ENCODE measurements around the gene CRX. TPM values are rescaled to one million over a fixed set of nuclear protein-coding genes. Genes with fewer than 3 reads are reported as not detected.

The CRX gene
- polyA plus RNA-seq, 1 of the 3 experiments (the other 2 are of a cell fraction) = not detected

GRCh38 chr19:47780215-47780551 lies 41.6 kb upstream of the CRX start:
- Histone ChIP-seq H3K27me3 (ENCODE audit: insufficient read depth) (no peaks in the 10 kb centered on the region), H3K27ac (ENCODE audit: low read depth in 2 of 2, low read length in 1 of 2) (no peak overlapping the region), H3F3A (replicated peaks; ENCODE audit: insufficient read depth) (no peaks in the 10 kb centered on the region), H2AFZ (ENCODE audit: low read depth) (no peak overlapping the region), H3K4me1 (ENCODE audit: control insufficient read depth in 1 of 2, insufficient read depth in 2 of 2, low read depth in 1 of 2, low read length in 1 of 2) (peaks cover 8 to 13% of the 10 kb centered on the region in 2 experiments; a peak in 2 of 4 replicates), H3K9me3 (no peaks in the 10 kb centered on the region), H3K9ac (no peak overlapping the region), H3K4me2 (peak overlapping the region; percentile 88), H3K79me2 (ENCODE audit: insufficient read depth) (peaks cover 30% of the 10 kb centered on the region), H4K20me1 (ENCODE audit: insufficient read depth) (peaks cover 4% of the 10 kb centered on the region; the same call in 1 of the 2 replicates), H3K4me3 (ENCODE audit: low read depth in 2 of 2, low read length in 1 of 2) (no peak overlapping the region; a peak in 1 of 4 replicates), H3K9me2 (no peaks in the 10 kb centered on the region), H3K36me3 (replicated peaks in 1 of 2; ENCODE audit: control insufficient read depth in 1 of 2, insufficient read depth in 2 of 2, low read length in 1 of 2) (peaks cover 13 to 16% of the 10 kb centered on the region in 2 experiments)
- no peak for TF ChIP-seq TEAD4 (IDR thresholded peaks at IDR 0.05; ENCODE audit: borderline replicate concordance, insufficient read depth)
- TF ChIP-seq CHD2 (IDR thresholded peaks at IDR 0.05; ENCODE audit: low read length, partially characterized antibody) = no peak
- no peak for TF ChIP-seq FOXM1 (IDR thresholded peaks at IDR 0.05; ENCODE audit: low read depth)
- TF ChIP-seq FOXJ3 (CRISPR knock-in tag; IDR thresholded peaks at IDR 0.05) = no peak
- TF ChIP-seq SMC3 (IDR thresholded peaks at IDR 0.05; ENCODE audit: low read depth, low read length) = no peak
- TF ChIP-seq USF2 (IDR thresholded peaks at IDR 0.05; ENCODE audit: borderline replicate concordance, low read depth, low read length) = no peak
- no peak for TF ChIP-seq RCOR1 (IDR thresholded peaks at IDR 0.05; ENCODE audit: low read length)
- no peak for TF ChIP-seq PBX3 (IDR thresholded peaks at IDR 0.05)
- TF ChIP-seq JUND (IDR thresholded peaks at IDR 0.05) = no peak
- no peak for TF ChIP-seq RFX5 (IDR thresholded peaks at IDR 0.05; ENCODE audit: low read length)
- no peak for TF ChIP-seq FOSL2 (IDR thresholded peaks at IDR 0.05; ENCODE audit: borderline replicate concordance, low read depth)
- no peak for TF ChIP-seq EP300 (IDR thresholded peaks at IDR 0.05; ENCODE audit: borderline replicate concordance in 1 of 2, low read depth in 1 of 2, low read length in 1 of 2)
- TF ChIP-seq RXRA (IDR thresholded peaks at IDR 0.05; ENCODE audit: borderline replicate concordance, low read depth) = no peak
- no peak for TF ChIP-seq MAX (IDR thresholded peaks at IDR 0.05; ENCODE audit: low read depth)
- DNase-seq = no peak
- CTCF ChIA-PET = interaction anchor here (1.1 kb wide), 1 partner anchor 11 kb away, joined by 3 read pairs; no protein-coding TSS in a partner anchor
- 96% methylated on average over 9 of the region's 9 CpGs for WGBS (ENCODE audit: low lambda C conversion rate)
- POLR2A ChIA-PET = no interaction called here

- peaks cover 4% of the 10 kb centered on the region; the same call in 1 of the 2 replicates for H4K20me1 ChIP-seq (ENCODE audit: insufficient read depth)
- ChIA-PET POLR2A (no interaction called here), CTCF (interaction anchor here (1.0 to 1.7 kb wide), 3 partner anchors 10 to 16 kb away, joined by 3 to 8 read pairs (median 3); no protein-coding TSS in a partner anchor)
- no peak overlapping the region for H2AFZ ChIP-seq (ENCODE audit: low read depth)
- no peaks in the 10 kb centered on the region for H3K9me3 ChIP-seq
- H3K9ac ChIP-seq = no peak overlapping the region
- WGBS (ENCODE audit: low lambda C conversion rate) = 78% methylated on average over 6 of the region's 9 CpGs
- peaks cover 17 to 20% of the 10 kb centered on the region in 2 experiments for H3K36me3 ChIP-seq (replicated peaks in 1 of 2; ENCODE audit: control insufficient read depth in 1 of 2, insufficient read depth in 2 of 2, low read length in 1 of 2)
- peaks cover 8 to 13% of the 10 kb centered on the region in 2 experiments; a peak in 2 of 4 replicates for H3K4me1 ChIP-seq (ENCODE audit: control insufficient read depth in 1 of 2, insufficient read depth in 2 of 2, low read depth in 1 of 2, low read length in 1 of 2)
- H3K4me3 ChIP-seq (ENCODE audit: low read depth in 2 of 2, low read length in 1 of 2) = no peak overlapping the region
- H3K4me2 ChIP-seq = no peak overlapping the region
- H3K27ac ChIP-seq (ENCODE audit: low read depth in 2 of 2, low read length in 1 of 2) = no peak overlapping the region
- no peaks in the 10 kb centered on the region for H3F3A ChIP-seq (replicated peaks; ENCODE audit: insufficient read depth)
- no peaks in the 10 kb centered on the region for H3K27me3 ChIP-seq (ENCODE audit: insufficient read depth)
- H3K9me2 ChIP-seq = no peaks in the 10 kb centered on the region
- no peak for DNase-seq
- peaks cover 30% of the 10 kb centered on the region for H3K79me2 ChIP-seq (ENCODE audit: insufficient read depth)
- TF ChIP-seq SMC3 (IDR thresholded peaks at IDR 0.05; ENCODE audit: low read depth, low read length) = no peak
Measured at GRCh38 chr19:47781590-47782262, 40.0 kb upstream of the CRX start.

Data from SK-N-SH (cell line).